Neutrophil (primary cell): ENCODE measurements around the gene CFAP69.

Source experiments
- H3K27ac ChIP-seq: fragments of 200-600 bp; sonication (generic); 2 replicates; pipeline ENCODE4 v1.5.1; 2016; ENCODE audit warnings: mild to moderate bottlenecking, moderate library complexity
- H3K27me3 ChIP-seq: fragments of 200-600 bp; sonication (generic); 2 replicates; pipeline ENCODE4 v1.6.0; 2016; ENCODE audit warnings: mild to moderate bottlenecking
- H3K36me3 ChIP-seq: fragments of 200-600 bp; sonication (generic); 2 replicates; pipeline ENCODE4 v1.5.1; 2017
- H3K4me1 ChIP-seq, 2 experiments: fragments of 200-600 bp in 1 of 2; sonication (generic) in 1 of 2; 1 replicate in 1 of 2; 2 replicates in 1 of 2; pipeline versions ENCODE4 v1.5.1 to v1.6.1; 2013 to 2016; ENCODE audit warnings: low read depth in 1 of 2, low read length in 1 of 2, mild to moderate bottlenecking in 1 of 2, moderate library complexity in 1 of 2; ENCODE audit not compliant: control insufficient read depth in 1 of 2, insufficient read depth in 1 of 2
- H3K4me3 ChIP-seq, 2 experiments: fragments of 200-600 bp in 1 of 2; sonication (generic) in 1 of 2; 1 replicate in 1 of 2; 2 replicates in 1 of 2; pipeline ENCODE4 v1.5.1; 2013 to 2016; ENCODE audit warnings: low read depth in 1 of 2, low read length in 1 of 2, mild to moderate bottlenecking in 1 of 2, moderate library complexity in 1 of 2
- H3K9me3 ChIP-seq: fragments of 200-600 bp; sonication (generic); 2 replicates; pipeline ENCODE4 v1.5.1; 2016
- TF ChIP-seq, protein P1 (sequence below): fragments of 200-600 bp; sonication (generic); IDR thresholded peaks from 2 replicates; pipeline ENCODE4 v1.5.1; 2016; ENCODE audit warnings: antibody characterized with exemption

The CFAP69 gene

GRCh38 chr7:90216771-90217170, 28.2 kb upstream of the CFAP69 start:
- Histone ChIP-seq H3K36me3 (no peaks in the 10 kb centered on the region), H3K27ac (no peak overlapping the region), H3K9me3 (no peaks in the 10 kb centered on the region)

GRCh38 chr7:90222390-90222789, 22.6 kb upstream of the CFAP69 start:
- no peaks in the 10 kb centered on the region for H3K36me3 ChIP-seq
- peaks cover 27% of the 10 kb centered on the region for H3K27me3 ChIP-seq
- TF ChIP-seq, protein P1, sequence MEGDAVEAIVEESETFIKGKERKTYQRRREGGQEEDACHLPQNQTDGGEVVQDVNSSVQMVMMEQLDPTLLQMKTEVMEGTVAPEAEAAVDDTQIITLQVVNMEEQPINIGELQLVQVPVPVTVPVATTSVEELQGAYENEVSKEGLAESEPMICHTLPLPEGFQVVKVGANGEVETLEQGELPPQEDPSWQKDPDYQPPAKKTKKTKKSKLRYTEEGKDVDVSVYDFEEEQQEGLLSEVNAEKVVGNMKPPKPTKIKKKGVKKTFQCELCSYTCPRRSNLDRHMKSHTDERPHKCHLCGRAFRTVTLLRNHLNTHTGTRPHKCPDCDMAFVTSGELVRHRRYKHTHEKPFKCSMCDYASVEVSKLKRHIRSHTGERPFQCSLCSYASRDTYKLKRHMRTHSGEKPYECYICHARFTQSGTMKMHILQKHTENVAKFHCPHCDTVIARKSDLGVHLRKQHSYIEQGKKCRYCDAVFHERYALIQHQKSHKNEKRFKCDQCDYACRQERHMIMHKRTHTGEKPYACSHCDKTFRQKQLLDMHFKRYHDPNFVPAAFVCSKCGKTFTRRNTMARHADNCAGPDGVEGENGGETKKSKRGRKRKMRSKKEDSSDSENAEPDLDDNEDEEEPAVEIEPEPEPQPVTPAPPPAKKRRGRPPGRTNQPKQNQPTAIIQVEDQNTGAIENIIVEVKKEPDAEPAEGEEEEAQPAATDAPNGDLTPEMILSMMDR: no peak
- no peaks in the 10 kb centered on the region for H3K4me1 ChIP-seq
- H3K9me3 ChIP-seq: no peaks in the 10 kb centered on the region
- no peak overlapping the region for H3K4me3 ChIP-seq
- no peak overlapping the region for H3K27ac ChIP-seq

More at GRCh38 chr7:90216771-90217170, 28.2 kb upstream of the CFAP69 start:
- Histone ChIP-seq H3K4me1 (peaks cover 0 to 3% of the 10 kb centered on the region in 2 experiments), H3K27me3 (peaks cover 59% of the 10 kb centered on the region), H3K4me3 (no peak overlapping the region)
- TF ChIP-seq, protein P1: no peak

DNA sequence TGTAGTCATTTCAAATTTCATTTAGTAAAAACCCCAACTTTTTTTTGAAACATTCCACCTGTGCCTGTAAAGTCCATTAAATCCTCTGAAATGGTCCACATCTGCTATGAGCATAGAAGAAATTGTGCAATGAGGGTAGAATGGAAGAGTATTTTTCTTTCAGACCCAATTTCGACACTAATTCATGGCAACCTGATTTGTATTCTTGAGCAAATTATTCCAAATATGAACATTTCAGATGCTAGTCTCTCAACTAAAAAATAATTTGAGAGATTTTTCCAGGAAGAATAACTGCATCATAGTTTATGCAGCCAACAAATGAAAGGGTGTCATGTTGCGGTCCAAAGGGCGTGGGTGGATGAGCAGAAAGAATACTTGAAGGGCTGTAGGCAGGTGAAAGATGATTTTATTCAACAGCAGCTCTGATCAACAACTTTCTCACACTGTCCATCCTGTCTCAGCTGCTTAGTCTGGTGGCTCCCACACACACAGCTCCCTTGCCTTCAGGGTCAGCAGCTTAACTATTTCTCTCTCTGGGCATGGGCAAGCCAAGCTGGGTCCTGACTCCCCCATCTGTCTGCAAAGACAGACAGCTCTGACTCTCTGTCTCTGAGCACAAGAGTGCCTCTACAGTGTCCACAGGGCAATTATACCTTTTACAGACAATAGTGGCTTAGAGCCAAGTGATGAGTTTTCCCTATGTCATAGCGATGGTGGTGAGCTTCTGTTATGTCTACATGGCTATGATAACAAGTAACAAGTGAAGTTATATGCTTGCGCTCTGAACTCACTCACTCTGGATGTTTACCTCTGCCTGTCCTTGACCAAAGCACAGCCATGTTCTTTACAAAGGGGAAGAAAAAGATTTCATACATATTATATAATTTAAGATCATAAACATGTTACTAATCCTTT, 21.9 kb upstream of the CFAP69 start:
- H3K4me3 ChIP-seq: no peak overlapping the region
- H3K27me3 ChIP-seq: peaks cover 23% of the 10 kb centered on the region
- TF ChIP-seq, protein P1: no peak
- H3K36me3 ChIP-seq: no peaks in the 10 kb centered on the region
- H3K4me1 ChIP-seq: no peaks in the 10 kb centered on the region
- H3K9me3 ChIP-seq: no peaks in the 10 kb centered on the region
- no peak overlapping the region for H3K27ac ChIP-seq

GRCh38 chr7:90224195-90224594, 20.8 kb upstream of the CFAP69 start:
- Histone ChIP-seq H3K27me3 (peaks cover 29% of the 10 kb centered on the region), H3K4me3 (no peak overlapping the region), H3K36me3 (no peaks in the 10 kb centered on the region), H3K4me1 (no peaks in the 10 kb centered on the region), H3K9me3 (no peaks in the 10 kb centered on the region), H3K27ac (no peak overlapping the region)
- TF ChIP-seq, protein P1: no peak

DNA sequence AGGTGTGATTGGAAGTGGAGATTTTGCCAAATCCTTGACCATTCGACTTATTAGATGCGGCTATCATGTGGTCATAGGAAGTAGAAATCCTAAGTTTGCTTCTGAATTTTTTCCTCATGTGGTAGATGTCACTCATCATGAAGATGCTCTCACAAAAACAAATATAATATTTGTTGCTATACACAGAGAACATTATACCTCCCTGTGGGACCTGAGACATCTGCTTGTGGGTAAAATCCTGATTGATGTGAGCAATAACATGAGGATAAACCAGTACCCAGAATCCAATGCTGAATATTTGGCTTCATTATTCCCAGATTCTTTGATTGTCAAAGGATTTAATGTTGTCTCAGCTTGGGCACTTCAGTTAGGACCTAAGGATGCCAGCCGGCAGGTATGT, 19.8 kb upstream of the CFAP69 start:
- Histone ChIP-seq H3K4me3 (no peak overlapping the region), H3K4me1 (no peaks in the 10 kb centered on the region), H3K27me3 (peaks cover 29% of the 10 kb centered on the region), H3K27ac (no peak overlapping the region), H3K36me3 (no peaks in the 10 kb centered on the region), H3K9me3 (no peaks in the 10 kb centered on the region)
- TF ChIP-seq, protein P1: no peak
